Tibial artery (tissue), 4 donors: ENCODE results near the gene ABI1.

Source experiments
- DNase-seq, 2 donors: peaks; one replicate each; pipeline ENCODE4 v3.0.0-alpha.2; 2019
- H3K27ac ChIP-seq, 2 donors: fragments of 200-600 bp; sonication (generic) in 1 of 2; 1 replicate in 1 of 2; 2 replicates in 1 of 2; pipeline ENCODE4 v1.5.1; 2018 to 2019; ENCODE audit warnings: mild to moderate bottlenecking in 1 of 2
- H3K27me3 ChIP-seq, 2 donors: fragments of 200-600 bp; sonication (generic) in 1 of 2; one replicate each; pipeline versions ENCODE4 v1.5.1 to v1.6.0; 2016 to 2019
- H3K36me3 ChIP-seq, 3 donors: fragments of 200-600 bp; sonication (generic) in 2 of 3; one replicate each; pipeline ENCODE4 v1.5.1; 2016 to 2019; ENCODE audit warnings: mild to moderate bottlenecking in 2 of 3
- H3K4me1 ChIP-seq, 4 donors: fragments of 200-600 bp; sonication (generic) in 2 of 4; 1 replicate in 3 of 4; 2 replicates in 1 of 4; pipeline ENCODE4 v1.5.1; 2016 to 2019
- H3K4me3 ChIP-seq, 2 donors: fragments of 200-600 bp; sonication (generic) in 1 of 2; 1 replicate in 1 of 2; 2 replicates in 1 of 2; pipeline ENCODE4 v1.5.1; 2018 to 2019; ENCODE audit warnings: mild to moderate bottlenecking in 2 of 2
- H3K9me3 ChIP-seq, 3 donors: fragments of 200-600 bp; sonication (generic) in 1 of 3; one replicate each; pipeline ENCODE4 v1.5.1; 2016 to 2019
- CTCF ChIP-seq, 2 experiments: fragments of 200-600 bp in 1 of 2; fragments of 450-650 bp in 1 of 2; IDR thresholded peaks; one replicate each; pipeline ENCODE4 v1.5.1; 2017 to 2019; ENCODE audit warnings: antibody characterized with exemption in 2 of 2, mild to moderate bottlenecking in 1 of 2, moderate library complexity in 1 of 2
- intact Hi-C: fragments of 100-400 bp; cut with DNase I; formaldehyde crosslinking; loops from one replicate; pipeline ENCODE4 v1.15.0; 2023; ENCODE audit warnings: low total_unique reads

ABI1 gene

GRCh38 chr10:26737730-26738129, 123.0 kb downstream of the ABI1 start:
- H3K4me3 ChIP-seq = no peak overlapping the region
- H3K4me1 ChIP-seq = no peaks in the 10 kb centered on the region
- peaks cover 9 to 34% (median 23%) of the 10 kb centered on the region in 3 donors for H3K36me3 ChIP-seq
- intact Hi-C loops = no loop called here
- no peak overlapping the region for H3K27ac ChIP-seq
- no peaks in the 10 kb centered on the region for H3K27me3 ChIP-seq
- no peaks in the 10 kb centered on the region for H3K9me3 ChIP-seq
- peak in 1 of 2 donors; percentile 45 for DNase-seq
- TF ChIP-seq CTCF (IDR thresholded peaks at IDR 0.05) = no peak

GRCh38 chr10:26735435-26735834, 125.3 kb downstream of the ABI1 start:
- no peaks in the 10 kb centered on the region for H3K27me3 ChIP-seq
- no peak for DNase-seq
- no peak for TF ChIP-seq CTCF (IDR thresholded peaks at IDR 0.05)
- H3K4me3 ChIP-seq = no peak overlapping the region
- intact Hi-C loops = no loop called here
- no peaks in the 10 kb centered on the region for H3K9me3 ChIP-seq
- no peaks in the 10 kb centered on the region for H3K4me1 ChIP-seq
- no peak overlapping the region for H3K27ac ChIP-seq
- H3K36me3 ChIP-seq = peaks cover 9 to 27% (median 18%) of the 10 kb centered on the region in 3 donors

- H3K9me3 ChIP-seq = no peaks in the 10 kb centered on the region
- H3K27me3 ChIP-seq = no peaks in the 10 kb centered on the region
- DNase-seq = no peak
- TF ChIP-seq CTCF (IDR thresholded peaks at IDR 0.05) = no peak
- no peak overlapping the region for H3K27ac ChIP-seq
- intact Hi-C loops = no loop called here
- H3K4me1 ChIP-seq = no peaks in the 10 kb centered on the region
- no peak overlapping the region for H3K4me3 ChIP-seq
- H3K36me3 ChIP-seq = peaks cover 9 to 27% (median 23%) of the 10 kb centered on the region in 3 donors
Observed at GRCh38 chr10:26733750-26734568, 126.8 kb downstream of the ABI1 start.

- H3K4me3 ChIP-seq = no peak overlapping the region
- no peaks in the 10 kb centered on the region for H3K27me3 ChIP-seq
- no peak overlapping the region for H3K27ac ChIP-seq
- intact Hi-C loops = no loop called here
- no peaks in the 10 kb centered on the region for H3K4me1 ChIP-seq
- no peak for DNase-seq
- no peak for TF ChIP-seq CTCF (IDR thresholded peaks at IDR 0.05)
- H3K36me3 ChIP-seq = peaks cover under 1 to 27% (median 18%) of the 10 kb centered on the region in 3 donors
- no peaks in the 10 kb centered on the region for H3K9me3 ChIP-seq
Observed at GRCh38 chr10:26730552-26730951, 130.2 kb downstream of the ABI1 start.

- TF ChIP-seq CTCF (IDR thresholded peaks at IDR 0.05) = no peak
- intact Hi-C loops = loop anchor here (5.0 kb wide), 1 partner anchor 153 kb away; no protein-coding TSS in a partner anchor
- H3K36me3 ChIP-seq = peaks cover 9 to 29% (median 24%) of the 10 kb centered on the region in 3 donors
- no peak for DNase-seq
- H3K9me3 ChIP-seq = no peaks in the 10 kb centered on the region
- H3K27ac ChIP-seq = no peak overlapping the region
- H3K27me3 ChIP-seq = no peaks in the 10 kb centered on the region
- no peak overlapping the region for H3K4me3 ChIP-seq
- no peaks in the 10 kb centered on the region for H3K4me1 ChIP-seq
Observed at GRCh38 chr10:26729395-26729794, 131.4 kb downstream of the ABI1 start.
